HG03378 (cell line): ENCODE results near the gene COMMD1.
"Not testable (repeated sequence)": the region's sequence is repeated elsewhere in the genome, so short reads cannot be mapped to it uniquely, and the experiment has no call there.

Source experiments
- ATAC-seq: cut with Tn5 transposase; IDR thresholded peaks from one replicate; pipeline ENCODE4 v1.9.1; 2021; ENCODE audit warnings: mild to moderate bottlenecking, moderate library complexity; ENCODE audit not compliant: unreplicated experiment

The COMMD1 gene

DNA sequence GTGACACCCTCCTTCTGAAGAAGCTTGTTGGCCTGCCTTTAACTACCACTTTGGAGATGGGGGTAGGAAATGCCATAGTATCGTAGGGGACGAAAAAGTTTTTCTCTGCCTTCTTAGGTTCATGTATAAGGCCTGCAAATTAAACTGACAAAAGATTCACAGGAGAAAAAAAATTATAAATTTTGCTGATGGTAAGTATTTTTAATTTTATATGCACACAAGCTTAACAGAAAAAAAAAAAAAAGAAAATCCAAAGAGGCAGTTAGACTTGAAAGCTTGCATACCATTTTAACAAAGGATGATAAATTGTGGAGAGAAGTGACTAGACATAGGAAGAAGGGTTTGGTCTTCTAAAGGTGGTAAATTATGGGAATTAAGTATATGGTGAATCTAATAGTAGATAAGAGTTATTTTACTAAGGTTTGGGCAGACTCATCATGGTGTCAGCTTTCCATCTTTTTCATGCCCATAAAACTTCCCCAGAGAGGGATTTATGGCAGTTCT lies 227.9 kb downstream of the COMMD1 start:
- no peak for ATAC-seq

DNA sequence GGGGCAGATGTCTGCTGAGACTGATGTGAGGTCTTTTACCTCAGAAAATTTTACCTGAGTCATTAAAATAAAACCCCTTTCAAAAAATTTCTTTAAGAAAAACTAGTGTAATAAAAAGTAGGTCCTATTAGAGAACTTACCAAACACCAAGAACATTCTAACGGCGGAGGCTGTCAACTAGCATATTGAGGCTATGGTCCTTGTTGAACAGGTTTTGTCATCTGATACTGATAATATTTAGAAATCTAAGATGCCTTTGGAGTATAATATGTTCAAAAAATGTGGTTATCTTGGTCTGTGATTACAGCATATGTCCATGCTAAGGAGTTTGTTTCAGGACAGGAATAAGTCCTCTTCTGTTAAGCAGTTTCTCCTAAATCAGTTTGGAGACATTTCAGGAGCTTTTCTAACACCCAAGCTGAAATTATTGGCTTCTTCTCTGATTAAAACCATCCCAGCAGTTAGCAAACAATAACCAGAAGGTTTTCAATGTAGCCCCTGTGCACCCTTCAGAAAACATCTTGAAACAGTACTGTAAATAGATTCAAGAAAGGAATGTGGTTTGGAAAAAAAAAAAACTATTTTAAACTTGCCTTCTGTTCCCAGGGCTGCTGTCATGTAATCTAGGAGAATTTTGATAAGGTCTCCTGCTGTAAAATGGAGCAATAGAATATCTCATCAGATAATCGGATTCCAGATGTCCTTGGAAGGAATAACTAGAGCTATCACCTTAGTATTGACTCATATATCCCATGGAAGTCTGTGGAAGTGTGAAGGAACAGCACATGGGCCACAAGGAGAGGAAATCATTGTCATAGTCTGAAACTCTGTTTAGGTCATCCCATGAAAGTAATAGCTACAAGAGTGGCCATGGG lies 231.7 kb downstream of the COMMD1 start:
- no peak for ATAC-seq

DNA sequence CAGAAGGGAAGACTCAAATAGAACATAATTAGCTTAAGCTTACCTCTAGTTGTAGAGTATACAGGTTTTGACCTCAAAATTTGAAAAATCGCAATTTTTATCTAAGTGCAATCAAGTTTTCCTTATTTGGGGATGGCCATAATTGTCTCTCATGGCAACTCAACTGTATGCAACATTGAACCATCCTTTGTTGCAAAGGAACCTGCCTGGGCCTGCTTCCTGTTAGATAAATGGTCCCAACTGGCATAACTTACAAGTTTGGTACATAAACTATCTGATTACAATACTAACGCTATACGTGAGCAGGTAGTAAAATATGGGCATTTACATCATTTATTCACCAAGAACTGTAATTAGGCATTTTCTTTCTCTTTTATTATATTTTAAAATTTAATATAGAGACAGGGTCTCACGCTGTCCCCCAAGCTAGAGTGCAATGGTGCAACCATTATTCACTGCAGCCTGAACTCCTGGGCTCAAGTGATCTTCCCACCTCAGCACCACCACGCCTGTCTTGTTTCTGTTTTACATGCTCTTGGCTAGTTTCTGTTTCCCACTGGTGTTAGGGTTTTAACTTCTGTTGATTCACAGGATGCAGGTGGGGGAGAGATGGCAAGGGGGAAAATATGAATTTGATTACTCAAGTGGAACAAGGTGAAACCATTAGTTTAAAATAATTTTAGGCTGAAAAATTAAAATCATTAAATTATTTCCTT lies 235.1 kb downstream of the COMMD1 start:
- ATAC-seq: peak; percentile 43

DNA sequence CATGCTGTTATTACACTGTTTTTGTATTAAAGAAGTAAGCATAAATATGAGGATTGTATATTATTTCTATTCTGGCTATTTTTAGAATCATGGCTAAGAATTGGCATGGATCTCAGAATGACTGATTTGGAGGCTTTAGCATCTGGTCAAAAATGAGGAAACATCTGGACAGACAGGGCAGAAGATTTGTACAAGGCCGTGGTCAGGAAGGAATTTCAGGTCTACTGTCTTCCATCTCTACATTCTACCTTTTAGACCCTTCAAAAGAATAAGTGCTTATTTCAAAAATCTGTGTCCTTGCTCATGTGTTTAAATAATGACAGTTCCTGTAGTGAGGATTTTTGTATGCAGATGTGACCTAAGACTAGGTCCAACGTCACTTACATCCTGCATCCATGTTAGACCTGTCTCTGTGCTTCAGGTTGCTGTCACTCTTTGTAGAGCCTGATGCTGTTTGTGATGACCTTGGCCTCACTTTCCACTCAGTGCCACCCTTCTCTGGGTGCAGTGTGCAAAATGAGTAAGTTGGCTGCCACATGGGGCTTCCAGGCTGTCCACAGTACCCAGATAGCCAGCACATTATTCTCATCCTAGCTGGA lies 235.8 kb downstream of the COMMD1 start:
- no peak for ATAC-seq

DNA sequence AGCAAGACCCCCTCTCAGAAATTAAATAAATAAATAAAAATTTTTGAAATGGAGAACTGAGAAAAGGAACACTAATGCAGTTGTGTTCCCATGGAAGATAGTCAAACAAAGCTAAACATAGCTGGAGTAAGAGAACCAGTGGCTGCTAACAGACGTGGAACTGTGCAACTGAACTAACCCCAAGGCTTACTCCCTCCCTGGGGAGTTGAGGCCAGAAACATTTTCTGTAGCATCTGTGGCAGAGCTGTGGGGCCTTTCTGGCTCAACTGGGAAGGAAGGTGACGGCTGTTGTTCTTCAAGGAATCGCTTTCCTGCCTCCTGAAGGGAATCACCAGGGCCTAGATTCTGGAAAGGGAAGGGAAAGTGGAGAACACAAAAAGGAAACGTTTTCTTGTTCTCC lies 236.6 kb downstream of the COMMD1 start:
- ATAC-seq: peak; percentile 42

DNA sequence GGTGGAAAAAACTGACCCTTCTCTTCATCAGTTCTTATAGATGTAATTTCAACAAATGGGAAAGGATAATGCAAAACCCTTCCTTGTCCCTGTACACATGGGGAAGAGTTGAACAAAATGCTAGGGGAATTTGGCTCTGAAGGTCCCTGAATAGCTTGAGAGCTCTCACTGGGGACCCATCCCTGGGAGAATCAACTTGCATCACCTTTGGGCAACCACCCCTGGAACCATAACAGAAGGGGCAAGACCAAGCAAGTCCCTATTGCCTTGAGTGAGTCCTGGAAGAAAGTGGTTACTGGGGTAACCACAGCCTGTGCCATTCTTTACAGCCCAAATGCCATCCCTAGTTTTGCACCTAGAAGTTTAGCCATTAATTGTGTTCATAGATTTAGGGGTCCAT lies 238.2 kb downstream of the COMMD1 start:
- ATAC-seq: no peak

DNA sequence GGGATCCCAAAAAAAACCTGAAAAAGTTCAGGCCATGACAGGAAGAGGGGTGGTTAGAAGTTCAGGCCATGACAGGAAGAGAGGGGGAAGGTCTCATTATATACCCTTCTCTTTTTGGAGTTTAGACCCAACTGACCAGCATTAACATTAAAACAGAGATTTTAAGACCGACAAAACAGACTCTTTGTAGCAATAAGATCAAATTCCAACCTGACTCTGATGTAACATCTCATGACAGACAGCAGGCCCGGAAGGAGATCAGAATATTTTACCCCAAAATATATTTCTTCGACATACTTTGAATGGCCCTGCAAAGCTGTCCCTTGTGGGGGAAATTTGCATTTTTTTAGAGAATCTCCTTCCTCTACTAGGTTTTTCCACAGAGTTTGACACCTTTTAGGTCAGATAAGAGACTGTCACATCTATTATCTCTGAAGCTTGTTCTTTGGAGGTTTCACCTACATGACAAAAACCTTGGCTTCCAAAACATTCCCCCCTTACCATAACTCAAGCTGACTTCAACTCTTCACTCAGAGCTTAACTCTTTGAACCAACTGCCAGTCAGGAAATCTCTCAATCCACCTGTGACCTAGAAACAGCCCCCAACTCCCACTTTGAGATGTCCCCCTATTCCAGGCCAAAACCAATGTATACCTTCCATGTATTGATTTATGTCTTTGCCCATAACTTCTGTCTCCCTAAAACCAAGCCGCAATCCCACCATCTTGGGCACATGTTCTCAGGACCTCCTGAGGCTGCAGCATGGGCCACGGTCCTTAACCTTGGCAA lies 239.4 kb downstream of the COMMD1 start:
- no peak for ATAC-seq

DNA sequence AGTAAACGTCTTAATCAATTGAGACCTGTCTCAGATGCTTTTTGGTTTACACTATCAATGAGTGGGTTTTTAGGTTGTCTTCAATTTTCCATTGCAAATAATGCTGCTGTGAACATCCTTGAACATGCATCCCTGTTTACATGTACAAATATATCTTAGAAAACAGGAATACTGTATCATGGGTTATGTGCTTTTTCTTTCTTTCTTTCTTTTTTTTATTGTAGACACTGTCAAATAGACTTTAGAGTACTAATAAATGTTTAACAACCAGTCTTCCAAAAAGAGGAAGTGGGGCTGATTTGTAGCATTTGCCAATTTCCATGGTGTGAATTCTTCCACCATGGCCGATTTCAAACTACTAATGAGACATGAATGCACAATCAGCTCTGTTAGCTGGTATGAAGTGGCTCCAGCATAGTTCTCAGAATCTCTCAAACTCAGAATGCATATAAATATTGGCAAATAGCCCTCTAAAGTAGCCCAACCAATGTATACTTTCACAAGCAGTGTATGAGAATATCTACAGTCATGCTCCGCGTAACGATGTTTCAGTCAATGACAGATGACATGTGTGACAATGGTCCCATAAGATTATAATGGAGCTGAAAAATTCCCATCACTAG lies 240.1 kb downstream of the COMMD1 start:
- peak; percentile 42 for ATAC-seq

DNA sequence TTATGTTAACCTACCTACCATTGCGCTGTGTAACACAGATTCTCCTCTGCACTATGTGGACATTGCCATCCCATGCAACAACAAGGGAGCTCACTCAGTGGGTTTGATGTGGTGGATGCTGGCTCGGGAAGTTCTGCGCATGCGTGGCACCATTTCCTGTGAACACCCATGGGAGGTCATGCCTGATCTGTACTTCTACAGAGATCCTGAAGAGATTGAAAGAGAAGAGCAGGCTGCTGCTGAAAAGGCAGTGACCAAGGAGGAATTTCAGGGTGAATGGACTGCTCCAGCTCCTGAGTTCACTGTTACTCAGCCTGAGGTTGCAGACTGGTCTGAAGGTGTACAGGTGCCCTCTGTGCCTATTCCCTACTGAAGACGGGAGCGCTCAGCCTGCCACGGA lies 241.3 kb downstream of the COMMD1 start:
- ATAC-seq: not testable (repeated sequence)

DNA sequence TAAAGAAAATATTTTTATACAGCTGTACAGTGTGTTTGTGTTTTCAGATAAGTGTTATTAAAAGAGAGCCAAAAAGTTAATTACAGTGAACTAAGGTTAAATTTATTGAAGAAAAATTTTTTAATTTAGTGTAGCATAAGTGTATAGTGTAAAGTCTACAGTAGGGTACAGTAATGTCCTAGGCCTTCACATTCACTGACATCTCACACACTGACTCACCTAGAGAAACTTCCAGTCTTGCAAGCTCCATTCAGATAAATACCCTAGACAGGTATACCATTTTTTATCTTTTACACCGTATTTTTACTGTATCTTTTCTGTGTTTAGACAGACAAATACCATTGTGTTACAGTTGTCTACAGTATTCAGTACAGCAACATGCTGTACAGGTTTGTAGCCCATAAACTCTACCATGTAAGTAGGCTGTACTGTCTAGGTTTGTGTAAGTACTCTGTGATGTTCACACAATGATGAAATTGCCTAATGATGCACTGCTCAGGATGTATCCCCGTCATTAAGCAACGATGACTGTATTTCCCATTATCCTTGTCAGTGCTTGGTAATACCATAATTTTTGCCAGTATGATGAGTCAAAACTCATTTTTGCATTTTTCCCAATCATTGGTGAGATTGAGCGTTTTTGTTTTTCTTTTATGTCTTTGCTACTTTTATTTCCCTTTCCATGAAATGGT lies 242.3 kb downstream of the COMMD1 start:
- no peak for ATAC-seq

DNA sequence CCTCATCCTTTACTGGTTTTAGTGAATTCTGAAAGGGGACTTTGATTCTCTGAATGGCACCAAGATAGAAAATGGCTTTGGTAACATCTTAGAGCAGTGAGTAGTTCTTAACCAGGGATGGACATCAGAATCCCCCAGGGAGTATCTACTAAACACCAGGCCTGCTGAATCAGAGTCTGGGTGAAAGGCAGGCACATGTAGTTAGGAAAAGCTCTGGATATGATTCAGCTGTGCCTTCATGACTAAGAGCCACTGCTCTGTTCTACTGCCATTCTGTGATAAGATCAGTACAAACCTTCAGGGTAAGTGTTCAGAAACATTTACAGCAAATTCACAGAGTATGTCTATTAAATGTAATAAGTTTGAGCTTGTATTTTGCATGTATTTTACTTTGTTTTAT lies 244.2 kb downstream of the COMMD1 start:
- ATAC-seq: no peak

DNA sequence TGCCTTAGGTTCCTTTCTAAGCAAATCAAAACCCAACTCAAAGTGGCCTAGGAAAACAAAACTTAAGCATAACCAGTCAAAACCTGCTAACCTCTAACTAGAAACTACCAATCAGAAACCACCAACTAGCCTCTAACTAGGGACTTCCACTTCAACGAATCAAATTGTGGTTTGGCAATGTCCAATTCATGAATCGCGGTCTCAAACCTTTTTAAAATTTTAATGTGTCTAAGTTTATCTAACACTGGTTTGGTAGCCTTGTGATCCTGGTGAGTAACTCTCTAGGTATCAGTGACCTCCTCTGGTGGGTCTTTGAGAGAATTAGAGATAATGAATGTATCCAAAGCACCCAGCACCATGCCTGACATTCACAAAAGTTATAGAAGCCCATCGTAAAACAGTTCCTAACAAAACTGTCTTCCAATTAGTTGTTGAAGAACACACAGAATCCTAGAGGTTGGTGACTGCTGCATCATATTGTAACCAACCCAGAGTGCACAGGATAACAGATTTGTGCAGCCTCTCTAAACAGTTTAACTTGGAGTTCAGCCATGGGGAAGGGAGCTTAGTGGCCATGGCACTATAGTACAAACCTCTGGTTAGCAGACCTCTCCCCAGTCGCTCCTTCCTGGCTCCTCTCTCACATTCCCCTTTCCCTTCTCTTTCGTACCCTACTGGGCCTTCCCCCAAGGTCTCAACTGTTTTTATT lies 245.3 kb downstream of the COMMD1 start:
- ATAC-seq: no peak

DNA sequence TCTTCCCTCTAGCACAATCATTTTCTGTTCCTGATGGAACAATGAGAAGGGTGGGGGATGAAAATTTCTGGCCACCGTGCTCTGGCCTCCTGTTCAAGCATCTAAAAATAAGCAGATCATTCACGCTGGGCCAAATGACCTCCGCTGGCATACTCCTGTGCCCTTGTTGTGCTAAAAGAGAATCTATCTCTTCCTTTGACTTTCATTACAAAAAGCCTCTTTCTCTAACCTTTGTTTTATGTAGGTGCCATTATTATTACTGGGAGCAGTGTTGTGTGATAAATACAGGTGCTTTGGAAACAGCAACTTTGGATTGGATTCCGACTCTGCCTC lies 245.8 kb downstream of the COMMD1 start:
- ATAC-seq: no peak

DNA sequence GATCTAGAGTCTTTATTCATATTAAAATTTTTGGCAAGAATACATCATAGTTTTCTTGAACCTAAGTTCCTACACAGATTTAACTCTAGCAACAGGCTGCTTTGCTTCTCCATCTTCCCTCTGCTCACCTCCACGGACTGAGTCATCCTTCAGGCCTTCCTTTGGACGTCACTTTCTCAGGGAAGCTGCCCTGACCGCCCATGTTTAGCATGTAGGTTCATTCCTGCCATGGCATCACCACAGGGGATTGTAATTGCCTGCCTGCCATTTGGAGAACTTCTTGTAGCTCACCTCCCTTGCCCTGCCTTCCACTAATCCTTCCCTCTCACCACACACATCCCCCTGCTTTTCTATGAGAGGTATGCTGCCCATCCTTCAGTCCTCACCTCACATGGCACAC lies 246.5 kb downstream of the COMMD1 start:
- no peak for ATAC-seq

DNA sequence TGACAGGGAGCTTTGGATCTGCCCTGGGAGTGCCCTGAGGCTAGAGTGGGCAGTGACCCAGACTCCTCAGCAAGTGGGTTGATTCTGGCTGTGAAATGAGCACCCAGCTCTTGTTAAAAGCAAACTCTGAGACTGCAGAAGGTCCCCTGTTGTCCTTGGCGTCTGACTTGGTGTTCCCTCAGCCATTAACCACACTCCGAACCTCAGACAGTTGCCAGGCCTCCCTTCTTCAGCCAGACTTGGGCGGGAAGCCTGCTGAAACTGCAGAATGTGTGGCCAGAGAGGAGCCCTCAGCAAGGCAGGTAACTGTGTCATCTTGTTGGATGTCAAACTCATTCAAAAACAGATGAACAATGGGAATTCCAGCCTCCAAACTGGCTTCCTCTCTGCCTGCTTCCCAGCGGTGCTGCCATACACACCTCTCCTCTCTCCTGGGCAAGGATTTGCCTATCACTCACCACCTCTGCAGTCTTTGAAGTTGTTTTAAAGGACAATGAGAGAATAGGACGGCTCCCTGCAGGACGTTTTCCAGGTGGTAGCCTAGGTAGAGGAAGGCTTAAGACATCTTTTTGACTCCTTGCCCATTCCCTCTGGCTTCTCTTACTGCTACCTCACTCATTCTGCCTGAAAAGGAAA lies 251.5 kb downstream of the COMMD1 start:
- no peak for ATAC-seq

DNA sequence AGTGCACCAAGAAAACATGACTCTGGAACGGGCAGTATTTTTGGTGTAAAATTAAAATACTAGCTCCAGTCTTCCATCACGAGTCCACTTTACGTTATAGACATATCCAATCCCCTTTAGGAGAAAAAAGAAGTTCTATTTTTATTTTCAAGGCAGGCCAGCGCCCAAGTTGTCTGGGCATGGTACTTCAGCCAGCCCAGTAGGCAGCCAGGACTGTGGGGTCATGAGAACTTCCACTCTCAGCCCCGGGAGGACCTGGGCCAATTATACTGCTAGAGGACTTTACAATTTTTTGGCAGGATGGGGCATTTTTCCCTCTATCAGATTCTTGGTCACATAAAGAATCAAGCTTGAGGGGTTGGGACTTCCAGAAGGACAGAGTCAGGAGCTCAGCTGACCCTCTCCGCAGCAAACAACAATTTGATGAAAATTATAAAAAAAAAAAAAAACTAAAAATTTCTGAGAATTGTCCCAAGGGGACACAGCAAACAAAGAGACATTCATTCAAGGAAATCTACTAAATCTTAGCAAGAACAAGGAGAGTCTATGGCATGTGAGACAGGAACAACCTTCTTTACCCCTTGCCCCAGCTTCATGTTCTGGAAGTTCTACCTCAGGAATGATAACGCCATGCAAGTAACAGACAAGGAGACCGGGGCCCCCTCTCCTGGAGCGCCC lies 253.1 kb downstream of the COMMD1 start:
- no peak for ATAC-seq

DNA sequence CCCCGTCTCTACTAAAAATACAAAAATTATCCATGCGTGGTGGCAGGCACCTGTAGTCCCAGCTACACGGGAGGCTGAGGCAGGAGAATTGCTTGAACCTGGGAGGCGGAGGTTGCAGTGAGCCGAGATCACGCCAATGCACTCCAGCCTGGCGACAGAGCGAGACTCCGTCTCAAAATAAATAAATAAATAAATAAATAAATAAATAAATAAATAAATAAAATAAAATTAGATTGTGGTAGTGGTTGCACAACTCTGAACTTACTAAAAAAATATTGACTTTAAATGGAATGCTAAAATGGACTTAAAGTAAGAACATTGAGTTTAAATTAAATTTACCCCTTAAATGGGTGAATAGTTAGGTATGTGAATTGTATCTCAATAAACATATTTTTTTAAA lies 255.2 kb downstream of the COMMD1 start:
- not testable (repeated sequence) for ATAC-seq

DNA sequence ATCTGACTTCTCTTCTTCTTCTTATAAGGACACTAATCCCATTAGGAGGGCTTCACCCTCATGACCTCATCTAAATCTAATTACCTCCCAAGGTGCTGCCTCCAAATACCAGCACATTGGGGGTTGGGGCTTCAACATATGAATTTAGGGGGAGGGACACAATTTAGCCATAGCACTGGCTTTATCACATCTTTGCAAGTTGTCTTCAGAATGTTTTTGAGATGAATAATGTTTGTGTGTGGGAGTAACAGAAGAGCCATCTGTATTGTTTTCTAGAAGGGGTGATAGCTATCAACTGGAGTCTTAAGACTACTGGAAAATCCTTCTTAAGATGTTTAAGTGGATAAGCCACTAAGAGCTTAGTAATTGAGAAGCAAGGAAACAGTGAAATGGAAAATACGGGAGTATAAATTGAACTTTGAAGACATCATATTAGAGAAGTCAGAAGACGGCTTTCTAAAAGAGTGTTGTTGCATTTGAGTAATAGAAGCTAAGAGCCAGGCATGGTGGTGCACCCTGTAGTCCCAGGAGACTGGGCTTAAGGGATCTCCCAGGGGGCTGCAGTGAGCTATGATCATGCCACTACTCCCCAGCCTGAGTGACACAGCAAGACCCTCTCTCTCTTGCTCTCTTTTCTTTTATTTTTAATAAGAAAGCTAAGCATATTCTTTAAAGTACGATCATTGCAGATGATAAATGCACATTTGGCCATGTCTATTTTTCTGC lies 257.8 kb downstream of the COMMD1 start:
- ATAC-seq: no peak
